Omental fat pad (tissue), 4 donors: Measurements from ENCODE around the gene MAPK13. TPM values are rescaled to one million over a fixed set of nuclear protein-coding genes. Genes with fewer than 3 reads are reported as not detected.
A peak's percentile ranks its signal among the peaks of the same experiment; 100 is the strongest.
"Not testable (repeated sequence)": the region's sequence is repeated elsewhere in the genome, so short reads cannot be mapped to it uniquely, and the experiment has no call there.

Source experiments
- ATAC-seq: fragments of 150-250 bp; one replicate; pipeline ENCODE4 v1.9.1; 2016; ENCODE audit warnings: mild to moderate bottlenecking, moderate library complexity; ENCODE audit not compliant: low FRiP score
- DNase-seq: peaks from one replicate; pipeline ENCODE4 v3.0.0-alpha.2; 2019; ENCODE audit warnings: low spot score
- total RNA-seq, 4 donors: library from RNA; depleted of rRNA; stranded (reverse); fragments of >200 nt; gene quantifications; one replicate each; pipeline ENCODE4 v1.1.0, GENCODE V29; 2016
- TF ChIP-seq, protein P1 (sequence below), 3 donors: fragments of 450-650 bp; IDR thresholded peaks; one replicate each; pipeline ENCODE4 v1.5.1; 2016 to 2017; ENCODE audit warnings: antibody characterized with exemption in 3 of 3, mild to moderate bottlenecking in 3 of 3, moderate library complexity in 2 of 3

The MAPK13 gene
- total RNA-seq, 4 donors from 2014 or later = 10.9 to 27.5 (median 17.7) TPM

- DNase-seq (peak; percentile 80), ATAC-seq (peak; percentile 65)
- TF ChIP-seq, protein P1, sequence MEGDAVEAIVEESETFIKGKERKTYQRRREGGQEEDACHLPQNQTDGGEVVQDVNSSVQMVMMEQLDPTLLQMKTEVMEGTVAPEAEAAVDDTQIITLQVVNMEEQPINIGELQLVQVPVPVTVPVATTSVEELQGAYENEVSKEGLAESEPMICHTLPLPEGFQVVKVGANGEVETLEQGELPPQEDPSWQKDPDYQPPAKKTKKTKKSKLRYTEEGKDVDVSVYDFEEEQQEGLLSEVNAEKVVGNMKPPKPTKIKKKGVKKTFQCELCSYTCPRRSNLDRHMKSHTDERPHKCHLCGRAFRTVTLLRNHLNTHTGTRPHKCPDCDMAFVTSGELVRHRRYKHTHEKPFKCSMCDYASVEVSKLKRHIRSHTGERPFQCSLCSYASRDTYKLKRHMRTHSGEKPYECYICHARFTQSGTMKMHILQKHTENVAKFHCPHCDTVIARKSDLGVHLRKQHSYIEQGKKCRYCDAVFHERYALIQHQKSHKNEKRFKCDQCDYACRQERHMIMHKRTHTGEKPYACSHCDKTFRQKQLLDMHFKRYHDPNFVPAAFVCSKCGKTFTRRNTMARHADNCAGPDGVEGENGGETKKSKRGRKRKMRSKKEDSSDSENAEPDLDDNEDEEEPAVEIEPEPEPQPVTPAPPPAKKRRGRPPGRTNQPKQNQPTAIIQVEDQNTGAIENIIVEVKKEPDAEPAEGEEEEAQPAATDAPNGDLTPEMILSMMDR (IDR thresholded peaks at IDR 0.05) = peak in 2 of 3 donors; percentile 17 to 26
These were observed 6.8 kb upstream of the MAPK13 start for GRCh38 chr6:36123270-36124139.

GRCh38 chr6:36124346-36124745, 6.0 kb upstream of the MAPK13 start:
- DNase-seq, ATAC-seq: not testable (repeated sequence)

GRCh38 chr6:36124881-36125280, 5.4 kb upstream of the MAPK13 start:
- TF ChIP-seq, protein P1 (IDR thresholded peaks at IDR 0.05) = no peak
- ATAC-seq = no peak
- no peak for DNase-seq

DNA sequence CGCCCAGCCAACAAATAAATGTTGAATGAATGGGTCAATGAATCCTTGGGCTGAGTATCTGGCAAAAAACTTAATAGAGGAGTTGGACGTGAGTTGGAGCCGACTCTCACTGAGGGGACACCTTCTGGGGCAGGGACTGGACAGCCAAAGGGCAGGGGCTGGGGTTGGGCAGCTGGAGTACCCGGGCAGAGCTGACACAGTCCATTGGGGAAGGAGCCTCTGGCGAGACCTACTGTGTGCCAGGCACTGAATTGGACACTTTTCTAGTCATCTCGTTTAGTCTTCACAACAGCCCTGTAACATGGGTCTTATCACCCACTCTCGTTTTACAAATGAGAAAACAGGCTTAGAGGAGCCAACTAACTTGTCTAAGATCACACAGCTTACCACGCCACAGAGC, 4.7 kb upstream of the MAPK13 start:
- TF ChIP-seq, protein P1 (IDR thresholded peaks at IDR 0.05) = no peak
- no peak for ATAC-seq
- DNase-seq = no peak

GRCh38 chr6:36126121-36126520, 4.2 kb upstream of the MAPK13 start:
- TF ChIP-seq, protein P1 (IDR thresholded peaks at IDR 0.05) = no peak
- DNase-seq = no peak
- ATAC-seq = no peak

DNA sequence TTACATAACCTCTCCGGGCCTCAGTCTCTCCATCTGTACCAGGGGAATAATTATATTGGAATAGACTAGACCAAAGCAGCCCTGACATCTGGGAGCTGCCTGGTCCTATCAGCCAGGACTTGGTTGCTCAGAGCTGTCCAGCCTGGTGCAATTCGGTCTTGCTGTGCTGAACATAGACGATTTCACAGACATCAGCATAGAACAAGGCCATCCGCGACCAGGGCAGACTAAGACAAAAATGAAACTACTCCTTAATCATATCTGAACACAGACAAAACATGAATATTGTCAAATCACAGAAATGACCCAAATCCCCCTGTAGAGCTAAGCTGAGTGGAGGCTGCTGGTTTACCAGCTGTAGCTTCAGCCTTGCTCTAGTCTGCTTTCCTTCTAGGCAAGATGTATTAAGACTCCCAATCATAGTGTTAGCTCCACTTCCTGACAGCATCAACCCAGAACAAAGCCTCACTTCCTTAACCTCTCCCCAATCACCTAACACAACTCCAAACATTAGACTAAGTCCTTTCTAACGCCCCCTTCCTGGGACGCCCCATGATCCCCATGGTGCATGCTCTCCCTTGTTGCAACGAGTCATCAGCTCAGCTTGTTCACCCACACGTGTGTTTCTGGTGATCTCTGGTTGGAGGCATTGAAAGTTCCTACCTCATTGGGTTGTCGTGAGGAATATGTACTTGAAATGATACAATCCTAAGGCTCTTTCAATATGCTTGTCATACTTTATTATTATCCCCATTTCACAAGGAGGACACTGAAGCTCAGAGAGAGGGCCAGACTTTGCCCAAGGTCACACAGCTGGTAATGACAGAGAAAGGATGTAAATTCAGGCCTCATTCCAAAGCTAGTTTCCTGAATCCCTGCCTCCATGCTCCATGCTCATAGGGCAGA, 3.5 kb upstream of the MAPK13 start:
- TF ChIP-seq, protein P1 (IDR thresholded peaks at IDR 0.05) = no peak
- DNase-seq (no peak), ATAC-seq (no peak)

- DNase-seq = peak; percentile 44
- TF ChIP-seq, protein P1 (IDR thresholded peaks at IDR 0.05) = no peak
- peak; percentile 55 for ATAC-seq
These were observed 2.8 kb upstream of the MAPK13 start for GRCh38 chr6:36127462-36128016.
